ENCODE data around the gene EEFSEC. TPM values are rescaled to one million over a fixed set of nuclear protein-coding genes. Genes with fewer than 3 reads are reported as not detected.

The EEFSEC gene
- total RNA-seq, 2 experiments from 2014 or later = 19.4 to 19.7 TPM

DNA sequence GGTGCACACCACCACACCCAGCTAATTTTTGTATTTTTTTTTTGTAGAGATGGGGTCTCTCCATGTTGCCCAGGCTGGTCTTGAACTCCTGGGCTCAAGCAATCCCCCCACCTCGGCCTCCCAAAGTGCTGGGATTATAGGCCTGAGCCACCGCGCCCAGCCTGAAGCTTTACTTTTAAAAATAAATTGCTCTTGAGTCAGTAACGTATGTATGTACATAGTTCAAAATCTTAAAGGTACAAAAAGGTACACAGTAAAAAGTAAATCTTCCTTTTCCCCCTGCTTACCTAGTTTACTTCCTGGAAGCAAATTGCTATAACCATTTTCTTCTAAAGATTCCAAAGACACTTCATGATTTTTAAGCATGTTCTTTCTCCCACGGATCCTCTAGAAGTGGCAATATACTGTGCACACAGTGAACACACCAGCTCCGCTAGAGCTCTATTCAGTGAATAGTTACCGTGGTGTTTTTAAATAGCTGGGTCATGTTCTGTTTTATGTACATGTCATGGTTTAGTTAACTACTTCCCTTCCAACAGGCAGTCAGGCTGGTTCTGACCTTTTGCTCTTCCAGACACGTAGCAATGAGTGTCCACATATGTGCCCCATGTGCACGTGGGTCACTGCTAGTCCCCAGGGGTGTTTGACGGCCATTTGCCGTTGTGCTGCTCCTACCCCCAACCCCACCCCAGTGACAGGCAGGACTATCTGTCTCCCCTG is 82.1 kb downstream of the EEFSEC start:
- Mint-ChIP-seq H3K4me1 (no peaks in the 10 kb centered on the region), H3K4me3 (no peak overlapping the region), H3K27me3 (no peaks in the 10 kb centered on the region), H3K27ac (no peak overlapping the region), H3K9me3 (ENCODE audit: low read depth) (no peaks in the 10 kb centered on the region), H3K36me3 (no peaks in the 10 kb centered on the region)
- DNase-seq (no peak), ATAC-seq (no peak)
- CTCF ChIA-PET = no interaction called here

DNA sequence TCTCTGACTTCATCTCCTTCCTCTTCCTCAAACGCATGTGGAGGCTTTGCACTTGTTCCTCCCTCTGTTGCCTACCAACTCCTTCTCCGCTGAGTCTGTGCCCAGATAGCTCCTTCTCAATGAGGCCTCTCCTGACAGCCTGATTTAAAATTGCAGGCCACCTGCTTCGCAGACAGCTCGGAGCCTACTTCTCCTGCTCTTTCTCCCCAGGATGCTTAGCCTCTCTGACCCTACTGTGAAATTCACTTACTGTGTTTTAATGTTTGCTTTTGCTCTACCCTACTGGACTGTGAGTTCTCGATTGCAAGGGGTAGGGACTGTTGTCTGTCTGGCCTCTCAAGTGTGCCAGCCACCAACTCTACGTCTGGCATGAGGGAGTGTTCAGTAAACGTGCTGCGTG is 83.4 kb downstream of the EEFSEC start:
- no peak for ATAC-seq
- DNase-seq = no peak
- H3K27me3 Mint-ChIP-seq = no peaks in the 10 kb centered on the region
- no peaks in the 10 kb centered on the region for H3K4me1 Mint-ChIP-seq
- H3K4me3 Mint-ChIP-seq = no peak overlapping the region
- no peak overlapping the region for H3K27ac Mint-ChIP-seq
- no peaks in the 10 kb centered on the region for H3K36me3 Mint-ChIP-seq
- no peaks in the 10 kb centered on the region for H3K9me3 Mint-ChIP-seq (ENCODE audit: low read depth)
- CTCF ChIA-PET = no interaction called here

DNA sequence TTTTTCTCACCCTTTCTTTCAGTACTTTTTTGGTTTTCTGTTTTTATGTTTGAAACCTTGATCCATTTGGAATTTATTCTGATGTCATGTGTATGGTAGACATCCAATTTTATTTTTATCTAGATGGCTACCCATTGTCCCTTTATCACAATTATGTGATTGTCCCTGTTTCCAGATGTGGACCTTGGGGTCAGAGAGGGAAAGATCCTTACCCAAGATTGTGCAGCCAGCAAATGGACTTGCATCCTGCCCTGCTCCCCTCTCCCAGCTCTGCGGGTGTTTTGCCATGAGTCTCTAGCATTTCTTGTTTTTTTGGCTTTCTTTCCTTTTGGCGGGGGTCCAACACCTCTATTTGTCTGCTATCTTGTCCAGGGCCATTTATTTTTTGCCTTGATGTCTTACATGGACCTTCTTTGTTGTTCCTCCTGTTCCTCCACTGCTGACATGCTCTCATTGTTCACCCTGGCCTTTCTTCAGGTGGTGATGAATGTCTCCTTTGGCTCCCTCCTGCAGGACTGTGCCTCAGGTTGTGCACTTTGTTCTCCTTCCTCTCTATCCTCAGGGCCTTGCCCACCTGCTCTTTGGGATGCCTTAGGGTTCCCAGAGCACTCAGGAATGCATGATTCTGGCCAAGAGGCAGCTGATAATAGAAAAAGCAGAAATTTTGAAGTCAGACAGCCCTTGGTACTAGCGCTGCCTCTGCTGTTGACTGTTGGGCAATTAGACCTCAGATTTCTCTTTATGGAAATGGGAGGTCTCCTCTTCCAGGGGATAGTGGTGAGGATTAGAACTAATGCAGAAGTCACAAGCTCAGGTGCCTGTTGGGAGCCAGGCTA is 84.3 kb downstream of the EEFSEC start:
- Mint-ChIP-seq H3K27me3 (no peaks in the 10 kb centered on the region), H3K4me1 (no peaks in the 10 kb centered on the region), H3K9me3 (ENCODE audit: low read depth) (no peaks in the 10 kb centered on the region), H3K27ac (no peak overlapping the region), H3K4me3 (no peak overlapping the region), H3K36me3 (no peaks in the 10 kb centered on the region)
- DNase-seq = peak; percentile 21
- CTCF ChIA-PET = no interaction called here
- no peak for ATAC-seq

DNA sequence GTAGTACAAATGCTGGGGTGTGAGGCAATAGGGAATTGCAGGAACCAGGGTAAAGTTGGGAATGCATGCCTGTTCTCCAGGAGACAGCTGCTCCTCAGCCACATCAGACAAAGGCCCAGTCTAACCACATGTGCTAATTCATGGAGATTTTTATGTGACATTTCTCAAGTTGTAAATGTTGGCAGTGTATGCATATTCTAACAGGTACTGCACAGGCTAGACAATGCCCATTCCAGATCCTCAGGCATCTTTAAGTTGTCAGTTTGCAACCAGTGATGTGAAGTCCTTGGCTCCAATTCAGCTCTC is 84.9 kb downstream of the EEFSEC start:
- Mint-ChIP-seq H3K27me3 (no peaks in the 10 kb centered on the region), H3K9me3 (ENCODE audit: low read depth) (no peaks in the 10 kb centered on the region), H3K4me1 (peaks cover 5% of the 10 kb centered on the region), H3K36me3 (no peaks in the 10 kb centered on the region), H3K4me3 (no peak overlapping the region), H3K27ac (no peak overlapping the region)
- ATAC-seq (no peak), DNase-seq (no peak)
- CTCF ChIA-PET = no interaction called here

DNA sequence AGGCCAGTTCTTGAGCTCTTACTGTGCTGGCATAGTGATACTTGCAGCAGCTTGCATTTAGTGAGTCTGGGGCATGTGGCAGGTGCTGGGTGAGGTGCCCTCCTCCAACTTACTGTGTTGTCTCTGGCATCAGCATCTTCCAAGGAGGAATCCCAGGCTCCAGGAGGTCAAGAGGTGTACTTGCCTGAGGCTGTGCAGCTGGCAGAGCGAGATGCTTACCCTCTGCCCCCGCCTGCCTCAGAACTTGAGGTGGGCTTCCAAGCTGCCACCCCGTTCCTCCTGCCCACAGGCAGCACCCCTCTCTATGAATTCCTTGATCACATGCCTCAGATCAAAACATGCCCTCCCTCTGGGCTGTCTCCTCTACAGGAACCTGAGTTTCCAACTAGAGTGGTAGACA is 86.0 kb downstream of the EEFSEC start:
- no peaks in the 10 kb centered on the region for H3K9me3 Mint-ChIP-seq (ENCODE audit: low read depth)
- H3K4me3 Mint-ChIP-seq = no peak overlapping the region
- no peaks in the 10 kb centered on the region for H3K27me3 Mint-ChIP-seq
- peaks cover 7% of the 10 kb centered on the region for H3K4me1 Mint-ChIP-seq
- no peak overlapping the region for H3K27ac Mint-ChIP-seq
- CTCF ChIA-PET = no interaction called here
- no peaks in the 10 kb centered on the region for H3K36me3 Mint-ChIP-seq
- DNase-seq = peak; percentile 19
- ATAC-seq = no peak

DNA sequence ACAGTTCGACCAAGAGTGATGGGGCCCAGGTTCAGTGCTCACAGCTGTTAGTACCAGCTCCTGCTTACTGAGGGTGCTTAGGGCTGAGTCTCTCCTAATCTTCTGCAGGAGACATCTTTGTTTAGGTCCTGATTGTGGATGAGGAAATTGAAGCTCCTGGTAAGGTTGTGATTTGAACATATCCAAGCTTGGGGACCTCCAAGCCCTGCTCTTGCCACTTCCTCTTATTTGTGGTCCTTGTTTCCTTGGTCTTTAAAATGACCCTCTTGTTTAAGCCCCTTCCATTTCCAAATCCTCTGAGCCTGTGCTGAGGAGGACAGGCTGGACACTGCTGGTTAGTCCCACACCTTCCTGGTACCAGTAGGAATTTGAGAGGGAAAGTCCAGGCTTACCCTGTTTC is 87.0 kb downstream of the EEFSEC start:
- CTCF ChIA-PET = no interaction called here
- H3K27me3 Mint-ChIP-seq = no peaks in the 10 kb centered on the region
- H3K27ac Mint-ChIP-seq = no peak overlapping the region
- peaks cover 3% of the 10 kb centered on the region for H3K36me3 Mint-ChIP-seq
- DNase-seq = no peak
- peaks cover 7% of the 10 kb centered on the region for H3K4me1 Mint-ChIP-seq
- no peak for ATAC-seq
- H3K4me3 Mint-ChIP-seq = no peak overlapping the region
- no peaks in the 10 kb centered on the region for H3K9me3 Mint-ChIP-seq (ENCODE audit: low read depth)

DNA sequence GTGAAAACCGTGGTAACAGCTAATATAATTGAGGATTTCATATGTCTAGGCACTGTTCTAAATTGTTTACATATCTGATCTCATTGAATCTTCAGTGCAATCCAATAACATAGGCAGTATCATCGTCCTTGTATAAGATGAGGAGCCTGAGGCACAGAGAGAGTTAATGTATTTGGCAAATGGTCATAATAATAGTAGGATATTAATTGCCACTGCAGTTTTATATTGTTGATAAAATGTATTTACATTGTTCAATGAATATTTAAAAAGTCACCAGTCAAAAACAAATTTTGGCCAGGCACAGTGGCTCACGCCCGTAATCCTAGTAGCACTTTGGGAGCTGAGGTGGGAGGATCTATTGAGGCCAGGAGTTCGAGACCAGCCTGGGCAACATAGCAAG is 88.5 kb downstream of the EEFSEC start:
- no peak for DNase-seq
- Mint-ChIP-seq H3K27ac (no peak overlapping the region), H3K4me1 (peaks cover 7% of the 10 kb centered on the region), H3K36me3 (peaks cover 3% of the 10 kb centered on the region), H3K9me3 (ENCODE audit: low read depth) (no peaks in the 10 kb centered on the region), H3K4me3 (no peak overlapping the region), H3K27me3 (no peaks in the 10 kb centered on the region)
- CTCF ChIA-PET = no interaction called here
- ATAC-seq = no peak

DNA sequence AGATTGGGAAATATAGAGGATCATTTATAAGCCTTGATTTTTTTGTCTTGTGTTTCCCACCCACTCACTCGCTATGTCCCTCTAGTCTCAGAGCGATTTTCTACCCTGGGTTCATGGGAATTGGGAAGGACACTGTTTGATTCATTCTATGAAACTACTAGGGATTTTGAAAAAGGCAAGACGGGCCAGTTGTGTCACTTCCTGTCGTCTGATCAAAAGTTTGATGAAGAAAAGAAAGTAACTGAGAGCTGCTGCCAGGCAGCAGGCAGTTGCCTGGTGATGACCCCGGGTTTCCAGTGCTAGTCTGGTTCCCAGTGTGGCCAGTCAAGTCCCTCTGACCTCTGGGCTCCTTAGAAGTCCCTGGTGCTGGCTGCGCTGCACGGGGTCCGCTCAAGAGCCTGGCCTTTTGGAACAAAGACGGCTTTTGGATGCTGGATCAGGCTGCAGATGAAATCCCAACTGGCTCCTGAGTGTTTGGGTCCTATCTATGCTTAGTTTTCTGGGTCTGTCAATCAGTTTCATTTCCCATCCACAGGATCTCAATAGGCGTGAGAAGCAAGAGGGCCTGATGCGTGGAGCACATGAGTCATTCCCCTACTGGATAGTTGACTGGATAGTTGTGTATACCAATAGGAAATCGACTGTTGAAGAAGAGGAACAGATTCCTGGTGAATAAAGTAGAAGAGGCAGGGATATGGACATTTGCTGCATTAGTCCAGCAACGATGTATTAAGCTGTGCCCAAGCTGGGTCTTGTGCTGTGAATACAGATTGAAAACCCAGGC is 89.7 kb downstream of the EEFSEC start:
- H3K4me3 Mint-ChIP-seq = no peak overlapping the region
- DNase-seq = peak; percentile 51
- H3K9me3 Mint-ChIP-seq (ENCODE audit: low read depth) = no peaks in the 10 kb centered on the region
- peak; percentile 75 for ATAC-seq
- CTCF ChIA-PET = no interaction called here
- H3K27me3 Mint-ChIP-seq = no peaks in the 10 kb centered on the region
- H3K27ac Mint-ChIP-seq = peak overlapping the region; percentile 78
- H3K36me3 Mint-ChIP-seq = peaks cover 9% of the 10 kb centered on the region
- H3K4me1 Mint-ChIP-seq = peaks cover 7% of the 10 kb centered on the region

DNA sequence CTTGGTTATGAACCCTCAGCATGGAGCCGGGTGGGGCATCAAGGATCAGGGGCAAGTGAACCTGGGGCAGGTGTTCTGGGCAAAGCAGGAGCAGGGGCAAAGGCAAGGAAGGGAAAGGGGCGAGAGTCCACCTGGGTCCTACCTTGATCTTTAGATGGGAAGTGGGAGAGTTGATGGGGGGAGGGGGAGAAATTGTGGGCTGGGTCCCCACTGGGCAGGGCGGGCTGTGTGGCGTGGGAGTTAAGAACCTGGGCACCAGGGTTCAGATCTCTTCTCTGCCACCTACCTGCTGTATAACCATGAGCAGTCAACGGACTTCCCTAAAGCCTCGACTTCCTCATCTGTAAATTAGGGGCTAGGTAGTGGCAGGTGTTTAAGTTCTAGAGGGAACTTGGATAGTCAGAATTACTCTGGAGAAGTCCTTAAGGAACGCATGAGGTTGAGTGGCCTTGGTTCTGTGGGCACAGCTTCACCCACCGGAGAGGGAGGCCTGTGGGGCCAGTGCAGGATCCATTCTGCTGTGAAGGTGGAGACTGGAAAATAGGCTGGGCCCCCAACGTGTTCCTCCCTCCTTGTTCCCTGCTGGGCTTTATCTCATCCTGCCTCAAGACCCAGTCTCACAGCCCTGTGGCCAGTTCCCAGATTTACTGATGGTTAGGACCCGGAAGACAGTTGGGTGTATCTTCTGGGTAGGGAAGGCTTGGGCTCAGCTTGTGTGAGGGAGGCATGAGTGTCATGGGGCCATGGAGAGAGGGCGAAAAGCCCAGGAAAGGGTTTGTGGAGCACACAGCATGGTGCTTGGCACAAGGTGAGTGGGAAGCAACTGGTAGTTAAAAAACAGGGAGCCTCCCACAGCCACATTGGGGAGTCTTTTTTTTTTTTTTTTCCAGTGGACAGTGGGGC is 90.6 kb downstream of the EEFSEC start:
- no peaks in the 10 kb centered on the region for H3K9me3 Mint-ChIP-seq (ENCODE audit: low read depth)
- peak overlapping the region; percentile 78 for H3K27ac Mint-ChIP-seq
- CTCF ChIA-PET = no interaction called here
- H3K4me3 Mint-ChIP-seq = no peak overlapping the region
- H3K27me3 Mint-ChIP-seq = no peaks in the 10 kb centered on the region
- ATAC-seq (no peak), DNase-seq (no peak)
- H3K4me1 Mint-ChIP-seq = peaks cover 7% of the 10 kb centered on the region
- H3K36me3 Mint-ChIP-seq = peaks cover 13% of the 10 kb centered on the region

DNA sequence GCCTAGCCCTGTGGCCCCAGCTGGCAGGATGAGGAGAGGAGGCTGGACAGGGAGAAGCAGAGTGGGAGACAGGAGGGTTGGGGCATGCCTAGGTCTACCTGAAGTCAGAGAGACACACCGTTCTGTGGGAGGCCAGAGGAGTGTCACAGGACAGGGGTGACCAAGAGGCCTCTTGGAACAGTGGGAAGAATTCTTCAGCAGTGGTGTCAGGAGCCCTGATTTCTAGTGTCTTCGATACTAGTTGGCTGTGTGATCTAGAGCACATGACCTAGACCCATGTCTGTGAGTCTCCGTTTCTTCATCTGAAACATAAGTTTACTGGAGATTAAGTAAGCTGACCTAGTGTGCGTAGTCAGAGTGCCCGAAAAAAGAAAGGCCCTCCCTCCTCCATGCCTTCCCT is 92.2 kb downstream of the EEFSEC start:
- no peak for ATAC-seq
- H3K4me3 Mint-ChIP-seq = no peak overlapping the region
- H3K27ac Mint-ChIP-seq = no peak overlapping the region
- H3K27me3 Mint-ChIP-seq = no peaks in the 10 kb centered on the region
- H3K4me1 Mint-ChIP-seq = peaks cover 7% of the 10 kb centered on the region
- H3K9me3 Mint-ChIP-seq (ENCODE audit: low read depth) = no peaks in the 10 kb centered on the region
- CTCF ChIA-PET = no interaction called here
- H3K36me3 Mint-ChIP-seq = peaks cover 23% of the 10 kb centered on the region
- no peak for DNase-seq

DNA sequence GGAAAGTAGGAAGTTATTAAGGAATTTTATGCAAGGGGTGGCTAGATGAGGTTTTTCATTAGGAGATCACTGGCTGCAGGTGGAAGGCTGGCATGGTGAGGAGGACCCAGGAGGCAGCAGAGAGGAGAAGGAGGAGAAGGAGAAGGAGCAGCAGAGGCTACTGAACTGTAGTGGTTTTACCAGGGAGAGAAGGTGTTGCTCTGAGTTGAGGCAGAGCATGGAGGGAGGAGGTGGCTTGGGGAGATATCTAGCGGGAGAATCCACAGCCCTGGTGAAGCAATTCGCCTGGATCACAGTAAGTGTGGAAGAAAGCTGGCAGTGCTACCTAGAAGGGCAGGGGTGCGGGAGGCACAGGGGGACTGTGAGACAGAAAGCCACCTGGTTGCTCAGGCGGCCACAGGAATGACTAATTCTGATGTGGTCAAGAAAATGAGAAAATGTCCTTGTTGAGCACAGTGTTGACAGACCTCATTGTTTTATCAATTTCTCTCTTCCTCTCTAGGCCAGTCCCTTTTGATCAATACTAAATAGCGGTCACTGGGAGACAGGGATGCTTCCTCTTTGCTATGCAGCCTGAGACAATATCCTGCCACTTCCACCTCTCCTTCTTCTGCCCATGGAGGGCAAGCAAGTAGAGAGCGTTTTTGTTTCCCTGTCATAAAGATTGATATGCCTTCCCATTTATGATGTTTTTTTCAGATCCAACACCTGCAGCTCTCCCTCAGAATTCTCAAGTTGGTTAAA is 94.6 kb downstream of the EEFSEC start:
- no peak for DNase-seq
- peaks cover 5% of the 10 kb centered on the region for H3K4me1 Mint-ChIP-seq
- no peaks in the 10 kb centered on the region for H3K9me3 Mint-ChIP-seq (ENCODE audit: low read depth)
- H3K27me3 Mint-ChIP-seq = no peaks in the 10 kb centered on the region
- H3K36me3 Mint-ChIP-seq = peaks cover 32% of the 10 kb centered on the region
- CTCF ChIA-PET = no interaction called here
- no peak for ATAC-seq
- H3K4me3 Mint-ChIP-seq = no peak overlapping the region
- H3K27ac Mint-ChIP-seq = no peak overlapping the region

DNA sequence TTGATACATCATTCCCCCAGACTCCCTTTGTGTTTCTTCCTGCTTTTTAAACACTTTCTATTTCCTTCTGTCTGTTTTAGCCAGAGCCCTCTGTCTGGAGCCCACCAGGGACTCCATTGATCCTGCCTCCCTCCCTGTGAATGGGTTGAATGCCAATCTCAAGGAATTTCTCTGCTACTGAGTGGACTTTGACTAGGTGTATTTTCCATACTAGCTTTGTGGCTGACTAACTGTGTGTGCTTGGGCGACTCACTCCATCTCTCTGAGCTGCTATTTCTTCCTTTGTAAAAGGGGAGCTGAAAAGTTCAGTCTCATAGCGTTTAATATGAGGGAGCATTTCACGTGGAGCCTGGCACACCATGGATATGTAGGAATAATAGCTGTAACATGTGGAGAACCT is 98.8 kb downstream of the EEFSEC start:
- H3K4me3 Mint-ChIP-seq = no peak overlapping the region
- no peak for DNase-seq
- H3K27me3 Mint-ChIP-seq = no peaks in the 10 kb centered on the region
- no peak overlapping the region for H3K27ac Mint-ChIP-seq
- CTCF ChIA-PET = no interaction called here
- ATAC-seq = no peak
- H3K36me3 Mint-ChIP-seq = peaks cover 33% of the 10 kb centered on the region
- H3K9me3 Mint-ChIP-seq (ENCODE audit: low read depth) = no peaks in the 10 kb centered on the region
- H3K4me1 Mint-ChIP-seq = no peaks in the 10 kb centered on the region

DNA sequence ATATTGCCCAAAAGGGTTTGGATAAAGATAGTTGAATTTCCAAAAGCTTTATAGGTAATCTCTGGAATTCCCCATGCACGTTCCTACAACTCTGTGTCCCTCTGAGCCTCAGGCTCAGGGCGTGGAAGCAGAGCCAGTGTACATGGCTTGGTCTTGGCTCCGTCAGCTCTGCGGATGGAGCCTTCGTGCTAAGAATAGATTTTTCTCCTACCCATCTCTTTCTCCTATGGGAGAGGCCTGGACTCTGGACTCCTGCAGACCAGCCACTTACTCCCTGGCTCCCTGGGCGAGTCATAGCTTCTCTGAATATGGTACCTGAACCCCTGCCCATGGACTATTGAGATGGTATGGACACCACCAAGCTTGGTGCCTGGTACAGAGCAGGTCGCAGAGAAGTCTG is 99.9 kb downstream of the EEFSEC start:
- Mint-ChIP-seq H3K9me3 (ENCODE audit: low read depth) (no peaks in the 10 kb centered on the region), H3K27ac (no peak overlapping the region), H3K27me3 (no peaks in the 10 kb centered on the region), H3K4me1 (no peaks in the 10 kb centered on the region), H3K4me3 (no peak overlapping the region), H3K36me3 (peaks cover 28% of the 10 kb centered on the region)
- CTCF ChIA-PET = no interaction called here
- DNase-seq (no peak), ATAC-seq (no peak)

Data from activated CD8-positive, alpha-beta memory T cell treated with anti-CD3 and anti-CD28 coated beads, Interleukin-2, amount 10 ng/mL, durations not matched to agents 7 days and 5 days (primary cell).